ENCODE results near the gene BCAS3.
A peak's percentile ranks its signal among the peaks of the same experiment; 100 is the strongest.

The BCAS3 gene

DNA sequence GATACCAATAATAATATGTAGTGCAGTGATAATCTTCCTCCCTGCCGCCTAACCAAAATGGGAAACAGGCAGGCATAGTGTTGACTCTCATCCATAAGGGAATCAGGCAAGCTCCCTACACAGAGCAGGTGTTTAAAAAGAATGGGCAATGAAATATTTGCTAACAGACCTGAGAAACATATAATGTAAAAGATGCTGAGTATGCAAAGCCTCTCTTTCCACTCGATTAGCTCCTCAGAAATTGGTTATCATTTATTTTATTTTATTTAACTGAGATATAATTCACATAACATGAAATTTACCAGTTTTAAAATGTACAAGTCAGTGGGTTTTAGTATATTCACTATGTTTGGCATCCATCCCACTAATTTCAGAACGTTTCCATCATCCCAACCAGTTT lies 404.3 kb downstream of the BCAS3 start:
- DNase-seq = no peak

DNA sequence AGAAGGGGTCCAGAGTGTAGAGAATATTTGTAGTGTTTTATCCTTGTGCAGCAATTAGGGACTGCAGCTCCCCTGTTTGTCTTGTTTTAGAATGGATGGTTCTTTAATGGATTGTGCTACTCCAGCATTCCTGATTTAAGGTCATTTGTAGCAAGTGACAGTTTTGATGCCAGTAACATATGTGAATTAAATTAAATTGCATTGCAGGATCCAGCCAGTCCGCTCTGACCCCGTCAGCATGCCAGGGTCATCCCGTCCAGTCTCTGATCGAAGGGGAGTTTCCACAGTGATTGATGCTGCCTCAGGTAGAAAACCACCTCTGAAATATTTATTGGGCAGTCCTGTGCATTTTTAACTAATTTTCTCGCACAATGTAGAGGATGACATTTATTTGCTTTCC lies 406.6 kb downstream of the BCAS3 start:
- DNase-seq = no peak

DNA sequence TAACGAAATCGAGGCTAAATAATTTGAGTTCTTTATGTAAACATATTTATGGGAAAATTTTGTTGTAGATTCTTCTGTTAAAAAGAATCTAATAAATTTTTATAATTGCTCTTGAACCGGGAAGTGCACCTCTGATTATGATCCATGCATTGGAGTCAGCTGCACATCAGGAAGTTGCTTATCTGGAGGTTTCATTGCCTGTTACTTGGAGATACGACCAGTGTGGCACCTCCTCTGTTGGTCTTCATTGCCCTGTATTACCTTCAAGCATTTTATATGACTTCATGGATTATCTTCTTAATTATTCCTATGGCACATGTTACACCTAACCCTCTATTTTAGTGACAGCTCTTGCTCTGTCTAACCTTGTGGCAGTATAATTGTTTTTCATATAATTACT lies 409.4 kb downstream of the BCAS3 start:
- peak; percentile 41 for DNase-seq

DNA sequence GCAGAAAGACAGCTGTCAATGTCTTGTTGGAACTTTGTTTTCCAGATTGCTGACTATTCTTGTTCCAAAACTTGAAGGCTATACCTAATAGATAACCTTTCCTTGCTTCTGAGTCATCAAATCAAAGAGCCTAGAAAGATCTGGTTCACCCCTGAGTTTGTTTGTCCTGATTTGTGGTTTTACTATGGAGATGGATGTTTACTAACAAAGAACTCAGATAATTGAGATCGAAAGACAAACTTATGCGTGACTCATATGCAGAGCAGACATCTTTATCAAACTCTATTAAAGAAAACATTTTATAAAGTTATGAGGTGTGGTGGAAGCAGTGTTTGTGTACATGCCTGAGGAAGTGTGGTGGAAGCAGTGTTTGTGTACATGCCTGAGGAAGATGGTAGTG lies 410.9 kb downstream of the BCAS3 start:
- DNase-seq = no peak

DNA sequence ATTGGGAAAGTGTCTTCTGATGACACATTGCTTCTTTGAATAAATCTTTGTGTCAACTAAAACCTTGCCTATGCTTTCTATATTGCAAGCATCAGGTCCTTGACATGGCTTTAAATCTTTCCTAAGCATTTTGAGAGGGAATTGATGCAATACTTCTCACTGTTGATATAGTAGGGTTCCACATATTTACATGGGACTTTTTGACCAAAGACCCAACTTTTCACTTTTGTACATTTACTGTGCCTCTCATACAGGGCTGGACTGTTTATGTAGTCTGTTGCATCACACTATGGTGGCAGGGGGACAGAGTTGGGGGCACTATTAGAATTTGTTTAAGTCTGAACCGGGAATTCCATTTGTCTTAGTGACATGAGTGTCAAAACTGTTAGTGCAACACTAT lies 413.4 kb downstream of the BCAS3 start:
- DNase-seq = no peak

DNA sequence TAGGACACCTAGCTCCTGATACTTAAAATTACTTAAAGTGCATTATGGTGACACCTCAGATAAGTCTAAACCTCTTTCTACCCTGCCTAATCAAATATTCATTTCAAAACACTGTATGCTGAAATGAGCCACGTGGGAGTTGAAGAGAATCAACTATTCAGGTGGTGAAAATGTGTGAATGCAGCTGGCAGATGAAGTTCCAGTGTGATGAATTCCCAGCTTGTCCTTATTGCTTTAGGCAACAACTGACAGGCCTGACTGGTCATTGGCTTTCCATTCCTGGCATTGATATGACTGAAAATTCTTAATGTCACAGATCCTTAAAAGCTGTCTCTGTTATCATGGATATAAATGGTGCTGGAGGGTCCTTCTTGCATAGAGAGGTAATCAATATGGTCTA lies 420.1 kb downstream of the BCAS3 start:
- no peak for DNase-seq

DNA sequence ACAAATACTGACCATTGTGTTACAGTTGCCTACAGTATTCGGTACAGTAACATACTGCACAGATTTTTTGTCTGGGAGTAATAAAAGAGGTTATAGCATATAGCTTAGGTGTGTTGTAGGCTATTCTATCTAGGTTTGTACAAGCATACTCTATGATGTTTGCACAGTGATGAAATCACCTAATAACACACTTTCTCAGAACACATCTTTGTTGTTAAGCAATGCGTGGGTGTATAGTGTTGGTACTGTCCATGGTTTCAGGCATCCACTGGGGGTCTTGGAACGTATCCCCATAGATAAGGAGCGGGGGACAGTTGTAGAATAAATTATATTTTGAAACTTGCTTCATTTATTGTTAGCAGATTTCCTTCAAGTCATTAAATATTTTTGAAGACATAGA lies 428.7 kb downstream of the BCAS3 start:
- no peak for DNase-seq

DNA sequence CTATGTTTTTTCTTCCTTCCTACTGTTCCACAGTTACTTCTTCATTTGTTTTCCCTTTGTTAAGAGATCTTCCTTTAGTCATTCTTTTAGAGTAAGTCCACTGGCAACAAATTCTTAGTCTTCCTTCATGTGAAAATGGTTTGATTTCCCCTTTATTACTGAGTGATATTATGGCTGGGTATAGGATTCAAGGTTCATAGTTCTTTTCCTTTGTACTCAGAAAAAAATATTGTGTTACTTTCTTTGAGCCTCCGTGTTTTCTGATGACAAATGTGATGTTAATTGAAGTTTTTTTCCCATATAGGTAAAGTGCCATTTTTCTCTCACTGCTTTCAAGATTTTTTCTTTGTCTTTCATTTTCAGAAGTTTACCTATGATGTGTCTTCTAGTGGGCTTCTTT lies 438.9 kb downstream of the BCAS3 start:
- no peak for DNase-seq

DNA sequence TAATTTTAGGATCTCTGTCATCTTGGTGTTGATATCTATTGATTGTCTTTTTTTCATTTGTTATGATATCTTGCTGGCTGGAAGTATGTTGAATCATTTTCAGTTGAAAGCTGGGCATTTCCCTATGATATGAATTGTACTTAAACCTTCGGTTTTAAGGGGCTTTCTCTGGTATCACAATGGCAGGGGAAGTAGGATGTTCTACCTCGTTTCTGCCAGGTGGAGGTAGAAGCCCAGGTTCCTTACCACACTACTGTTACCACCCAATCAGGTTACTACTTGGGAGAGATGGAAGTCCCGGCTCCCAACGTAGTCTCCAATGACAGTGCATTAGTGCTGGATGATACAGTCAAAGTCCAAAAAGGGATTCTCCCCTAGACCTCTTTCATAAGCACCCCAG lies 440.3 kb downstream of the BCAS3 start:
- no peak for DNase-seq

DNA sequence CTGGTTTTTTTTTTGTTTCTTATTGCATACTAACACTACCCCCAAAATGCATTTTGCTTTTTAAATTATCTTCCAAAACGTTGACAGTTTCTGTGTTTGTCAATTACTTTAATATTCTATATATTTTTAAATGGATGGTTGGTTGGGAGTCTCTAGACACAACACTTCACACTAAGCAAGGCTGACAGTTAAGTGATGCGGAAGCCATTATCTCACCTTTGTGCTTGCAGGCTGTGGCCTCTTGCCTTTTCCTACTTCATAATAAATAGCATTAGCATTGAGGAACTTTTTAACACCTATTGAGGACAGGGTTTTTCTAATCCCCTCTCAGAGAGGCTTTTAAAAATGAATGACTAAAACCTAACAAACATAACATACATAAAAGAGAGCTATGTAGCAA lies 441.2 kb downstream of the BCAS3 start:
- DNase-seq = no peak

DNA sequence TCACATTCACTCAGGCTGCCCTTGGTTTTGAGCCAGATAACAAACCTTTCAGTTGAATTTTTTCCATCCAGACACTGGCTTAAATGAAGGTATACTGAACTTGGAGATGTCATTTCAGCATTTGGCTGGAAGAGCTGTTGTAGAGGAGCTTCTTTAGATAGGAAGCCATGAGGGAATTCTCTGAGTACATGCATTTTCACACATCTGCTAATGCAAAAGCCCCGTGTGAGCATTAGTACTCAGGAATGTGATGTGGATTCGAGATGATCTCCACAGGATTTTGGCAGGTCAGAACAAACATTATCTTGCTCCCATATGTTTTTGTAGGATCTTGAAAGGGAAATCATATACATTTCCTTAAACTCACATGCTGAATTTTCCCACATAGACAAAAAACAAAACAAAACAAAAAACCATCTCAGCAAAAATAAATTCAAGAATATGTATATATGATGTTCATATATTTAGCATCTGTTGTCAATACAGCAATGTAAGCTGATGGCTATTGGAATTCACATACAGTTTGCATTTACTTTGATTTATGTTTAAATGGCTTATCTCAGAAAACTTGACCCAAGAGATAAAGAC lies 444.8 kb downstream of the BCAS3 start:
- no peak for DNase-seq

DNA sequence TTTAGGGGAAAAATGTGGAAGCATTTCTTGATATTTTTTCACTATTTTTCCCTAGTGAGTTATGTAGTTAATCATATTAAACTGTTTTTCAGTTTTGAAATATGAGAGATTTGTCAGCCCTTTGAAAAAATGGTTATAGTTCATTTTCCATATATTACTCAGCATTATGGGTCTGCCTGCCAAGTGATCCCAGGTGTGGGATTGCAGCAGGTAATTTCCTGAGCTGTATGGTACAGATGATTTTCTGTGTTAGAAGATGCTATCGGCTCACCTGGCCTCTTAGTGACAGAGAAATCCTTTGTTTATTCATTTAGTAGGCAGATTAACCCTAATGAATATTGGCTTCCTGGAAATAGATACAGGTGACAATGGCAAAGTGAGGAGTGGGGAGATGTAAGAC lies 446.9 kb downstream of the BCAS3 start:
- no peak for DNase-seq

DNA sequence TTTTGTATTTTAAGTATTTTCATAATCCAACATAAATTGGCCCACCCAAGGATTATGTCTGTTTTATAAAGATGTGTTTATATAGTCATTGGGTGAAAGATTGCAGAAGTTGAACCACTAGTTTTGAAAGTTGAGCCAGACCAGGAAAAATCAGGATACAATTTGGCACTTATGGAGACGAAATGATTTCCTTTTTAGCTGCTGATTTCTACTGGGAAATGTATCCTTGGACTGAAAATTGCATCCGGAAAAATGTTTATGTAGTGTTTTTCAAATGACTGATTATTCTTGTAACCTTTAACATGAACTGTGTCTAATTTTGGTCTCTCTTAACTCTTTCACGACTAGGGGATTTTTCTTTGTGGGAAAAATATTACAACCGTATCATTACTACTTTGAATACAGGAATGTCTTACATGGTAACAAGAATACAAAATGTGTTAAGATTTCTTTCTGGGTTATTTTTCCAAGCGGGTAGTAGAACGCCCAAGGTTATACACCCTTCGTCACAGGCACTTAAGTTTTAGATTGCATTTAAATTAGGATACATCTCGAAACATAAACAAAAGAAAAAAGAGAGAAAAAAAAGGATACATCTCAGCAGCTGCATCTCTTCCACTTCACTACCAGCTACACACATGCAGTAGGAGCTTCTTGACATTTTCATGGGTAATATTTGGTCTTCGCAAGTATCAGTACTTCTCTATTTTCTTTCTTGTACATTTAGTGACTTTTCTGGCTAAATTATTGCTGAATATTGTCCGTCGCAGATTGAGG lies 449.0 kb downstream of the BCAS3 start:
- DNase-seq = no peak

DNA sequence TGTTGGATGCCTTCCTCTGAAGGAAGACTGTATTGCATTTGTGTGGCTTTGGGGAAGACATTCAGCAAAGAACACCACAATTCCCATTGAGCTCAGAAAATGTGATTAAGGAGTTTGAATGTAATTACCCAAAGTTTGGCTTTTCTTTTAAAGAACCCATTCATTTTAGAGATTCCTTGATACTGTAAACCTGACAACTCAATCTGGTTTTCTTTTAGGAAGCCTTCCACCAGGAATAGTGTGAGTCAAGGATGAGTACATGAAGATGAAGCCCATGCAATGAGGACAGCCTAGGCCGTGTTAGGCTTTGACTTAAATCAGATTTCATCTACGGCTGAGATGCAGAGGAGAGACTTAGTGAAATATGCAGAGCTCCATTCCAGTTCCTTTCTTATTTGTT lies 450.3 kb downstream of the BCAS3 start:
- no peak for DNase-seq

DNA sequence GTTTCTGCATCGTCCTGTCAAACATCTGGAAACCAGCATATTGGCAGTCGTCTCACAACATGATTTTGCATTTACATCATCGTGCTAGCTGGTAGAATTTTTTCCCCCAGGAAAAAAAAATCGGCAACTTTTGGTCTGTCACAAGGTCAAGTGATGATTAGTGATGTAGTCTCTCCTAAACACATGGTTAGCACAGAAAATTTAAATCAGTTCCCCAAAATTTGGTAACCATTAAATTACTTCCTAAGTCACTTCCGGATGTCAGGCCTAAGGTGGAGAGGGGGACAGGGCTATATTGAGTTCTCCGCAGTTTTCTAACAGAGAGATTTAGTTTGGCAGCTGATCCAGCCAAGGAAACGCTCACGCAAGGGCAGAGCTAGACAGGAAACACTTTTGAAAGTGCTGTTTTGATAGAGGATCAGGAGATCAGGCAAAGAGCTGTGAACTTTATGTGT lies 451.0 kb downstream of the BCAS3 start:
- DNase-seq = no peak

DNA sequence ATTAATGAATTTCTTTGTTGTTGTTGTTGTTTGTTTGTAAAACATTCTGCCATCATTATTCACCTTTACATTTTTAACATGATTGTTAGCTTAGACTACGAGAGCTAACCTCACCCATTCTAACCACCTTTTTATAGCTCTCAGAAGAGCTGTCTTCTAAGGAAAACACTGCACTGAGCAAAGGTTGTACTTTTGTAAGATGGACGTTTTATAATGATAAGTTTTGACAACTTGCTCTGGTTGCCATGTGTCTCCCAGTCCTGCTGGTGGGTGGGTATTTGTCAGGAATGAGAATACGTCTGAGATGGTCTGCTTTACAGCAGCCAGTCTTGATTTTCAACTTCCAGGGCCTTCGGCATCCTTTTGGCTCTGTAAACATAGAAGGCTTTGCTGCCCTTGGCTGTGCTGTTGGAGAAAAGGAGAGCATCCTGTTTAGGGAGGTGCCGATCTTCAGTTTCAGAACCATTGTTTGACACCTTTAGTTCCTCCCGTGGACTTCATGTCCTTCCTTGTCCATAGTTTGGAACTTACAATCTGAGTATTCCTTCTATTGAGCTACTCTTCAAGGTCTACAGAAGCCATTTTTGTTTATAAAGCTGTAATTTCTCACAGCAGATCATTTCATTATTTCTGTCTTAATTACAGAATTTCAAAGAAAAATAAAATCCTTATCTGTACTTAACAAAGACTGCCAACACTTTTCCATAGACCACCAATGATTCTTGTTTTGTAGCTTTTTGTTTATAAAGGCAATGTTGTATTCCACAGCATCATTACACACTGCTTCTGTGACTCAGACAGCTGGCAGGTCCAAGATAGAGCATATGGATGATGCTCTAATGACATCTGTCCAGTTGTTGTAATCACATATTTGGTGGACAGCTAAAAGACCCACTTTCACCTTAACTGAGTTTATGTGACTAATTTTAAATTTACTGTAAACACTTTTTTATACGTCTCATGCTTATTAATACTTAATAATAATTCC lies 451.9 kb downstream of the BCAS3 start:
- no peak for DNase-seq

DNA sequence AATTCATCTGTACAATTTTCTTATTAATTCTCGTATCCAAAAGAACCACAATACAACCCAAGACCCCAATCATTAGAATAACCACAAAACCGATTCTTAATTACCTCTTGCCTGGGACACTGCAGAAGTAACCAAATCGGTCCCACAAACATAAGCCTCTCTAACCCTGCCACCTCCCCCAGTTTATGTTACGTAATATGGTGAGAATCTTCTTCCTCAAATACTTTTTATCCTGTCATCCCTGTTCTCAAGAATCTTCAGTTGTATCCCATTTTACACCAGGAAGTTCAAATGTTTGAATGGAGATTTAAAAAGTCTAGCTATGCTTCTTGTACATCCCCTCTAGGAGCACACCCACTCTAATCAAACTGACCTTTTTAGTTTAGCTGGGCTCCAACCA lies 452.7 kb downstream of the BCAS3 start:
- DNase-seq = peak; percentile 27

DNA sequence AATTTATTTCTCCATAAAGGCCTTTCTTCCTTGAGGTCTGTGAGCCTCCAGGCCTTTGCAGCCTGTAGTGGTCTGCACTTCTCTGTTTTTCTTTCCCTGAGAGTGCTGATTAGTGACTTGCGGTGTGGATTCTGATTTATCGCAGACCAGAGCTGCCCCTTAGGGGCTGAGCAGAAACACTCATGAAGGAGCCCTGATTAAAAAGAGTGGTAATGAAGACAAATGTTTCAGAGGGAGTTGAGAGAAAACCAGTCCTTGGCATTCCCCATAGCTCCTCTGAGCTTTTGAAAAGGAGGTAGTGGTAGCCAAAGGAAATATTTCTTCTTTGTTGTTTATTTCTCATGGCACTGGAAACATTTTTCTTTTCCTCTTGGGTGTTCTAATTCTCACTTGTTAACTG lies 453.9 kb downstream of the BCAS3 start:
- peak; percentile 77 for DNase-seq

DNA sequence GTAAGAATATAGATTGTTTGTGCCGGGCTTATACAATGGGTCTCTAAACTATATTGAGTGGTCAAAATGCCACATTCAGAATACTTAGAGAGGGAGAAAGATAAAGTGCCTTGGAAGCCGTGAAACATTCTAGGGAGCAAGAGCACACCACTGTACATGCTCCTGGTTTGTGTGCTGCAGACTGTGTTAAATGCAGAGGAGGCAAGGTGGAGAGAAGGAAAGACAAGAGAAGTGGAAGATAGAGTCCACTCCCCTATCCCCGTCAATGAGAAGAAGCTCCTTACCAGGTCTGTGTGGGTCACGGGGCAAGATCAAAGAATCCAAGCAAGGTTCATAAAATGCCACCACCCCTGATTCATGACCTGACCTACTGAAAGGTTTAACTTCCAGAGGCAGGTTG lies 454.9 kb downstream of the BCAS3 start:
- no peak for DNase-seq

DNA sequence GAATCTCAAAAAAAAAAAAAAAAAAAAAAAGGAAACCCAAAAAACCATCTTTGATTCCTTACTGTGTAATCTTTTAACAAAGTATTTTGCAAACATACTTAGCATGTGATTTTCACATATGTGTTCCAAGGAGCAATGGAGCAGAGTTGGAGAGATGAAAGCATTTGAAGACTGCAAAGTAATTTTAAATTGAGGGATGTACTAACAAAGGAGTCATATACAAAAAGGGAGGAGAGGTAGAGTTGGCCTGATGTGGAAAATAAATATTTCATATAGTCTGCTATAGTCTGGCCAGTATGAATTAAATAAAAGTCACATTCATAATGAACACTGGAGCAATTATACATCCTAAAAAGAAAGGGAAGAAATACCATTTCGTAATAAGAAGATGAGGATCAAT lies 456.2 kb downstream of the BCAS3 start:
- no peak for DNase-seq

DNA sequence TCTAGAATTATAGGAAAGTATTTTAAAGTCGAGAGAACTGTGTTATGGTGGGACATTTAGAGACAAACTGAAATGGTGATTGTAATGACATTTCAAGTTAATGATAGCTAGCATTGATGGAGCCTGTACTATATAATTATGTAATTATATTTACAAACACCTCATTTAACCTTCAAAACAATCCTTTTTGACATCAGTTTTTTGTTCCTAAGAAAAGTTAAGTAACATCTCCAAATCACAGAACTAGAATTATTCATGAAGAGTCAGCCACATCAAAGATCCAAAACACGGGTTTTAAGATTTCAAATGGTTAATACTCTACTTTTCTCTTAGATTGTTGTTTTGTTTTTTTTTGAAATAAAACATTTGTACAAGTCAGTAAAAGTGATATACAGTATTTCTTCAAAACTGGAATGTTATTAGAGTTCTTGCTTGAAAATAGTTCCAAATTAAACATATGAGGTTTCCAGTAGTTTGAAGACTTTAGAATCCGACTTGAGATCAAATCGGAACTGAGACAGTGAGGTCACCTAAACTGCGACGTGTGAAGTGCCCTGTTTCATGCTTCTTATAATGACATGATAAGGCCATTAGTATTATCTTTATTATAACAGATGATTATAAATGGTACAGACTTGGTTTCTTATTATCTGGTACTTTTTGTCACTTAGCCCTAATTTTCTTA lies 457.0 kb downstream of the BCAS3 start:
- DNase-seq = no peak

DNA sequence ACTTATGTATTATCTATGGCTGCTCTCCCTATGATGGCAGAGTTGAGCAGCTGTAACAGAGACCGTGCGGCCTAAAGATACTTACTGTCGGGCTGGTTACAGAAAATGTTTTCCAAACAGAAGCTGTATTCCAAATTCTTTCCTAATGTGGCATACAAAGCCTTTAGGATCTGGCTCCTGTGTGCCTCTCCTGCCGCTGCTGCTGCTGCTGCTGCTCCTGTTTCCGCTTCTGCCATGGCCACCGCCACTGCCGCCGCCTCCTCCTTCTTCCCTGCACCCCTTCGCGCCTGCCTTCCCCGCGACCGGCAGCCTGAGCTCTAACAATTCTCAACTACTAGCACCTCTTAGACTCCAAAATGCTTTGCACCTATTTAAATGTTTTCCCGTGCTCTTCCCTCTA lies 458.1 kb downstream of the BCAS3 start:
- DNase-seq = no peak

DNA sequence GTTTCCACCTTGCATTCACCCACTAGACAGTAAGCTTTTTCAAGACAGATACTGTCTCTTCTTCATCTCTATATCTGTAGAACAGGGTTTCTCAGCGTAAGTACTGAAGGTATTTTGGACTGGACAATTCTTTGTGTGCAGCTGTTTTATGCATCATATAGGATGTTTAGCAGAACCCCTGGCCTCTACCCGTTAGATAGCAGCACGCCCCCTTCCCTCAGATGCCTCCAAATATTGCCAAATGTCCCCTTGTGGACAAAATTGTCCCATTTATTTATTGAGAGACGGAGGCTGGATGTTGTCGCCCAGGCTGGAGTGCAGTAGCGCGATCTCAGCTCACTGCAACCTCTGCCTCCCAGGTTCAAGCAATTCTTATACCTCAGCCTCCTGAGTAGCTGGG lies 458.6 kb downstream of the BCAS3 start:
- DNase-seq = no peak

Data from OCI-M1 (cell line).